Heart left ventricle (tissue), 13 donors: ENCODE results near the gene CLIP1.

ENCODE experiments used
- POLR2A ChIP-seq, 2 donors: fragments of 450-650 bp; IDR thresholded peaks; one replicate each; pipeline ENCODE4 v1.6.1; 2017; ENCODE audit warnings: antibody characterized with exemption in 2 of 2, mild to moderate bottlenecking in 2 of 2, moderate library complexity in 2 of 2
- TF ChIP-seq, protein P1 (sequence below), 12 donors: fragments of 200-600 bp; sonication (generic) in 4 of 12; IDR thresholded peaks; one replicate each; pipeline versions ENCODE4 v1.5.0 to v1.8.0; 2018 to 2022; ENCODE audit warnings: antibody characterized with exemption in 12 of 12, mild to moderate bottlenecking in 5 of 12
- donor health status: ischemic (EF 13 %, LVEDD 7.1; RV severe dilation, severe dysfunction).
- donor health status: DM: no; HTN: yes; CAD: no.
- donor health status: DM: no; HTN: no; CAD: no.
- donor health status: ischemic (EF 25% LVEDD 6.9; RV normal size, moderate dysfunction).
- donor health status: ischemic (EF 25% LVEDD 5.7; RV mildly dilated, moderate dysfunction).
- donor health status: ischemic (EF 35%, LVEDD 5.7; RV mildly dilated, moderate dysfunction).
- donor health status: nonischemic (EF 11% LVEDD 7.7; RV severe dilation, severe dysfunction).
- donor health status: DM: yes; HTN: yes; CAD: no.
- donor health status: PGD.
- donor health status: ischemic (EF 29% LVEDD 5.4; RV normal size, mild dysfunction).
- donor health status: nonischemic (EF 23%, LVEDD 6.1; RV moderate dilation, normal function).

DNA sequence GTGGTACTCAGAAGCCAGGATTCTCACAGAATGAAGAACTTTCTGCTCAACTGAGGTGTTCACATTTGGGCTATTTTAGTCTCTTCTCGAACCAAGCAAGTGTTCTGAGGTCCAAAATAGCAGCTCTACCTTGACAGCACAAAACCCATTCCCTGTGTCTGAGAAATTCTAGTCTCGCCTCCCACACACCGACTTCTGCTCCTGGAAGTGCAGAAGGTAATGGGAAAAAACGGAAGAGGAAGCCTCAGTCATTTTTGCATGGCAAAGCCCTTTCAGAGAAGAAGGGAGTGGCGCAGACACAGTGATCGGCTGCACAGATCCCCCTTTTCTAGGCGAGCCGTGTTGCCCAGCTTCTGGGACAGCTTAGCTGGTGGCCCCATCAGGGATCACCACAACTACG lies 125.0 kb downstream of the CLIP1 start:
- TF ChIP-seq, protein P1, sequence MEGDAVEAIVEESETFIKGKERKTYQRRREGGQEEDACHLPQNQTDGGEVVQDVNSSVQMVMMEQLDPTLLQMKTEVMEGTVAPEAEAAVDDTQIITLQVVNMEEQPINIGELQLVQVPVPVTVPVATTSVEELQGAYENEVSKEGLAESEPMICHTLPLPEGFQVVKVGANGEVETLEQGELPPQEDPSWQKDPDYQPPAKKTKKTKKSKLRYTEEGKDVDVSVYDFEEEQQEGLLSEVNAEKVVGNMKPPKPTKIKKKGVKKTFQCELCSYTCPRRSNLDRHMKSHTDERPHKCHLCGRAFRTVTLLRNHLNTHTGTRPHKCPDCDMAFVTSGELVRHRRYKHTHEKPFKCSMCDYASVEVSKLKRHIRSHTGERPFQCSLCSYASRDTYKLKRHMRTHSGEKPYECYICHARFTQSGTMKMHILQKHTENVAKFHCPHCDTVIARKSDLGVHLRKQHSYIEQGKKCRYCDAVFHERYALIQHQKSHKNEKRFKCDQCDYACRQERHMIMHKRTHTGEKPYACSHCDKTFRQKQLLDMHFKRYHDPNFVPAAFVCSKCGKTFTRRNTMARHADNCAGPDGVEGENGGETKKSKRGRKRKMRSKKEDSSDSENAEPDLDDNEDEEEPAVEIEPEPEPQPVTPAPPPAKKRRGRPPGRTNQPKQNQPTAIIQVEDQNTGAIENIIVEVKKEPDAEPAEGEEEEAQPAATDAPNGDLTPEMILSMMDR (IDR thresholded peaks at IDR 0.05): no peak
- TF ChIP-seq POLR2A (IDR thresholded peaks at IDR 0.05): no peak
